HG03045 (cell line): ENCODE results near the gene PRKG1.

Experiments
- ATAC-seq: cut with Tn5 transposase; IDR thresholded peaks from one replicate; pipeline ENCODE4 v1.9.1; 2021; ENCODE audit warnings: mild to moderate bottlenecking, moderate library complexity; ENCODE audit not compliant: unreplicated experiment

PRKG1 gene

DNA sequence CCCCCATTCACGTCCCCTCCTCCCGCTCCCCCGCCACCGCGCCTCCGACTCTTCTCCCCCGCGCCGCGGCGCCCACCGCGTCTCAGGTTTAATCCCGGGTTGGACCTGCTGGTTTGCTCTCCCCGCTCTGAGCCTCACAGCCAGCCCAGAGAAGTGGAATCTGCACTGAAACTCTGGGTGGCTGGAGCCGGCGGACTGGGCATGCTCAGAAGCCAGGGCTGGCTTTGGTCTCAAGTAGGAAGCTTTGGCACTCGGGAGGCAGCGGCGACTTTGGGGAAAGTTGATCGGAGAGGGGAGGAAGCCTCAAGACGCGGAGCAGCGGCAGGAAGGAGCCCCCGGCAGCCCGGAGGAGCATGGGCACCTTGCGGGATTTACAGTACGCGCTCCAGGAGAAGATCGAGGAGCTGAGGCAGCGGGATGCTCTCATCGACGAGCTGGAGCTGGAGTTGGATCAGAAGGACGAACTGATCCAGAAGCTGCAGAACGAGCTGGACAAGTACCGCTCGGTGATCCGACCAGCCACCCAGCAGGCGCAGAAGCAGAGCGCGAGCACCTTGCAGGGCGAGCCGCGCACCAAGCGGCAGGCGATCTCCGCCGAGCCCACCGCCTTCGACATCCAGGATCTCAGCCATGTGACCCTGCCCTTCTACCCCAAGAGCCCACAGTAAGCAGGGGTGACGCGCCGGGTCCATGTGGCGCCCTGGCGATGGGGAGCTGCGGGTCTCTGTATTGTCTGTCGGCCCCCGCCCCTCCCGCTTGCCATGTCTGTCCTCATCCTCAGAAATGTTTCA is at the start of gene PRKG1:
PRKG1 (plus strand) TSS at position 250 of the 791 bp plus-strand sequence.
- ATAC-seq, result no peak

- ATAC-seq, result no peak
These were observed 45.9 kb upstream of the PRKG1 start for GRCh38 chr10:51028420-51028819.

DNA sequence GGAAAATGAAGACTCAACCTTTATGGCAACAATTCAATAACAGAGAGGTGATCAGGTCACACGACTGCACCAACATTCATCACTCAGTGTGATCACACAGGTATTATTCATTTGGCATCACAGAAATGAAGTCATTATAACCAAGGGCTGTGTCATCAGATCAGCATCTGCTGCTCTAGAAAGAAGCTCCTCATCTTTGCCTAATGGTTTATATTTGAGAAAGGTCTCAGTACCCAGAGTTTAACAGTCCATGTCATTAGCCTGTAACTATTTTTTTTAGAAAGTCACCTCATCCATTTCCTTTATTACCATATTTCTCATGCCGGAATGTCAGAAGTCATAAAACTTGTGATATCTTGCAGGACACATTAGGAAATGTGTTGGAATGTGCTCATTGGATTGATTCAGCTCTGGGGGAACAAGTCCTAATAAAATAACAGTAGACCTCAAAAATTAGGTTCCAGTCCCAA is 45.1 kb upstream of the PRKG1 start:
- no peak for ATAC-seq

GRCh38 chr10:51030480-51030879 is 43.8 kb upstream of the PRKG1 start:
- ATAC-seq, result no peak

- ATAC-seq, result no peak
These were observed 42.3 kb upstream of the PRKG1 start for GRCh38 chr10:51031950-51032349.

- ATAC-seq, result no peak
These were observed 39.5 kb upstream of the PRKG1 start for GRCh38 chr10:51034769-51035168.

DNA sequence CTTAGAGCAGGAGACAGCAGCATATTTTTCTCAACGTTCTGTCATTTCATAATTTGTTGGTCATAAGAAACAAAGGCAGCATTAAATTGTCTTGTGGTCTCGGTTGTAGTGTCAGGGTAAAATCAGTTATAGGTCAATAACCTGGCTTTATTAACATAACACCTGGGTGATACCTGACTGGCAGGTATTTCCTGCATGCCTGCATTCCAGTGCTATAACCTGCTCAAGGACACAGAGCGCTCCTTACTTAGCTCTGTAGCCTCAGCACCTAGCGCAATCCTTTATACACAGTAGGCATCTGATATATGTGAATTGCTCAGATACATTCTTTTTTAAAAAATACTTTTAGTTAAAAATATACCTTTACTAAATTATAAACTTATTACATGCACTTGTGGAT is 38.9 kb upstream of the PRKG1 start:
- ATAC-seq, result no peak

DNA sequence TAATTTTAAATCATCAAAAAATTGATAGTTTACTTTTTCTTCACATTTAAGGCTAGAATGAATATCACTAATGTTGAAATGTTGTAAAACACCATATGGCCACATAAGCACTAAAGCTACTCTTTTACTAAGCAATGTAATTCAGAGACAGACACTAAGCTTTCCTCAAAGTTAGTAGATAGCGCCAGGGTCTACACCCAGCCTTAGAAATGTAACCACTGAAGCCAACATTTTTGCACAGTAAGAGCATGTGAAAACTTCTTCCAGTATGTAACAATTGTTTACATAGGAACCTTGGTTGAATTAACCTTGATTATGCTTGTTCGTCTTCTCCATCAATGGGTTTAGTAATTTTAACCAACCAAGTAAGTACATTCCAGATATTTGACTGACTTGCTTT is 28.4 kb upstream of the PRKG1 start:
- ATAC-seq, result no peak

GRCh38 chr10:51046654-51047053 is 27.6 kb upstream of the PRKG1 start:
- no peak for ATAC-seq

DNA sequence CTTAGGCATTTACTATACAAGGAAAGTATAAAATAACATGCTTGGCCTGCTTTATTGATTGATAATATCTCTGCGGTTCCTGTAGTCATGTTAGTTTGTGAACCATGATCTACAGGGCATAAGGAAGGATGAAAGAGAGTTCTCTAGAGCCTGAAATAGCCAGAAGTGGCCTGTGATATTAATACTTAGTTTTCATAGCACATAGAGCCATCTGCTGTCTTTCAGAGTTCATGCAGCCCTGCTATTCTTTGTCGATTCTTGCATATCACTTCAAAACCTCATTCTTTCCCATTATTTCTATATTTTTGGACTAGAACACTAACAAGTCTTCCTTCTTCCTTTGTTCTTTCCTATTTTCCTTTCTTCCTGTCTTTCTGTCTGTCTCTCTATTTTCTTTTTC is 26.4 kb upstream of the PRKG1 start:
- ATAC-seq, result no peak

GRCh38 chr10:51048792-51049191 is 25.5 kb upstream of the PRKG1 start:
- ATAC-seq, result no peak

GRCh38 chr10:51052163-51052562 is 22.1 kb upstream of the PRKG1 start:
- ATAC-seq, result no peak

- no peak for ATAC-seq
These were observed 16.4 kb upstream of the PRKG1 start for GRCh38 chr10:51057925-51058324.

GRCh38 chr10:51063166-51063565 is 11.1 kb upstream of the PRKG1 start:
- no peak for ATAC-seq

- no peak for ATAC-seq
These were observed 10.4 kb upstream of the PRKG1 start for GRCh38 chr10:51063659-51064535.

DNA sequence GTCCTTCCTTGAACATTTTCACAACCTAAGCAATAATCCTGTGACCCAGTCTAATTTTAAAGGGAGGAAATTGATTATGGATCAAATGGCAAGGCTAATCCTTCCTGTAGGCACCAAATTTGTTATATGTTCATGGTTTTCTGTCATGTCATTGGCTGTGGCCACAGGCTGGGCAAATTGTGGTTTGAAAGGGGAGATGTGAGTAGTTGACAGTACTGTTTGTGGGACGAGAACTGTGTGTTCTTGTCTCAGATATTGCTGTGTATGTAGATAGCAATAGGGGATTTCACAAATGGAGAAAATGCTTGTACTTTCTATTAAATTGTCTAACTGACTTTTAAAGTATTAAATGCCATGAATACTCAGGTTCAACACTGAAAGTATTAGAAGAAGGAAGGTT is 8.1 kb upstream of the PRKG1 start:
- ATAC-seq, result no peak

DNA sequence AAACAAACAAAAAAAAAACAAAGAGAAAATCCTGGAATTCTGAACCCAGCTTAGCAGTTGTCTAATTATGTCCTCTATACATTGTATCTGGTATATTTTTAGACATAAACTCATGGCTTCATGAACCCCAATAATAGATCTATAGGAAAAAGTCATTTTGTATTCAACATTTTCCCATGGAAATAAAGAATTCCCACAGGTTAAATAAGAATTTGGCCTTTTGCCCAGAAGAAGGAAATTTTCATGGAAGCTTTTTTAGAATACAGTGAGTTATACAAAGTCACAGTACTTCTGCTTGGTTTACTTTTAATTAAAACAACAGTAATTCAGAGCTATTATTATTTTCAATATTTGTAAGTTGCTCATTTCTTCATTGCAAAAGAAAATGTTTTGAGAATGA is 2.1 kb upstream of the PRKG1 start:
- ATAC-seq, result no peak

GRCh38 chr10:51072921-51073434 is 1.3 kb upstream of the PRKG1 start:
- no peak for ATAC-seq

DNA sequence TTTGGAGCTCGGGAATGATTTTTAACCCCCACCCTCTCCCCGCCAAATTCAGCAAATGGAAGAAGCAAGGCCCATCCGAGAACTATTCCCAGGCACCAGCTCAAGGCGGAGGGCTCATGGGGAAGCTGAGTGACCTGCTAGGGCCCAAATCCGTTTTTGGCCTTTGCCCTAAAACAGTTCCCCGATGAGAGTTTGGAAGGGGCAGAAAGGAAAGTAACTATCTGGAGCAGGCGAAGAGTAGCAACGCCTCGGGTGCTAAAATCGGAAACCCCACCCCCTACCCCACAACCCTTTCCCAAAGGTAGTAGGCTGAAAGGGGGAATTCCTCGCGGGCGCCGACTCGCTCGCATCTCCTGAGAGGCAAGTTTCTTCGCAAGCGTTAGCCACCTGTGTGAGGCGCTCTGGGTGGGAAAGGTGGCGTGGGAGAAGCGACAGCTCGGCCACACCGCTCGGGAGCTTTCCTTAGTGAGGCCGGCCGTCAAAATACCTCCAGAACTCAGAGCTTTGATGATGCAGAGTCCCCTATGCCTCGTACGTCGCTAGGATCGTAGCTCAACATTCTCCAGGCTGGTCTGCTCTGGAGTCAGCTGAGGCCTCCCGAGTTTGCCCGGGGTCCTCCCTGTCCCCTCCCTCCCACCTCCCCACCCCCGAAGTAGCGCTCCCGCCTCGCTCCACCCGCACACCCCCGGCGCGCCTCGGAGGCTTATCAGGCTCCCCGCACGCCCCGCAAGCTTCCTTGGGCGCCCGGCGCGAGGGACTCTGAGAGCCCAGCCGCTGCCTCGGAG is 642 bp upstream of the PRKG1 start:
- ATAC-seq, result no peak

DNA sequence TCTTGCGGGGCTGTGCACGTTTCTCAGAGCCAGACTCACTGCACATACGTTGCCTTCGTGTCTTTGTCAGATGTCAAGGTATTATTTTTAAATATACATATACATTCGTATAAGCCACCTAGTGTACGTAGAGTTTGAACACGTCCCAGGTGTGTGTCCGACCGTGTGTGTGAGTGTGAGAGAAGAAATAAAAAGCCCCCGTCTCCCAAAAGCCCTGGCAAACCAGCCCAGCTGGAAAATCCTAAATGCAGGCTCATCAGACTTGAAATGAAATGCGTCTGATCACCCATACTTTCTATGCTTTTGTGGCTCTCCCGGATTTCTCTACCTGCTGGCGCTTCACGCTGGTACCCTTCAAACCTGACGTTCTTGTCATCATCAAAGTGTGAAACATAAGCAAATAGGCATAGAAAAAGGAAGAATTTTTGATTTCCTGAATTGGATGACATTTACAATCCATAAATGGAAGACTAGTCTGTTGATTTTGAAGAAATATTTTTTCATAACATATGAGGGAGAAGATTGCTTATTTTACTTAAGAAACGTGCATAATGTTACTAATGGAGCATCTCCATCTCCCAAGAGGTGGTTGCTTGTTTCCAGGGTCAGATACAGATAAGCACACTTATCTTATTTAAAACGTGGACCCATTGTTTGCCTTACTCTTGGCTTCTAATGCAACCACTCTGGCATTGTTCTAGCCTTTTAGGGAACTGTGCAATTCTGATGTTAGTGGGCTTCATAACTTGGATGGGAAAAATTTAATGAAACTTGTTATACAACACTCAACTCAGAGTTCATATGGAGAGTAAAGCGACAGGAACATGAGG is 971 bp downstream of the PRKG1 start:
- ATAC-seq, result no peak
